ENCODE results near the gene HSPA12B.

The HSPA12B gene

GRCh38 chr20:3749689-3750531 is 17.4 kb downstream of the HSPA12B start:
- peak in 1 of 2 experiments; percentile 59 for DNase-seq

- no peak for DNase-seq
Measured at GRCh38 chr20:3751305-3751674, 18.8 kb downstream of the HSPA12B start.

GRCh38 chr20:3751675-3752385 is 19.3 kb downstream of the HSPA12B start:
- DNase-seq = peak; percentile 47 to 51

GRCh38 chr20:3752386-3752759 is 19.9 kb downstream of the HSPA12B start:
- DNase-seq = no peak

- DNase-seq = peak; percentile 22 to 28
Measured at GRCh38 chr20:3753098-3753497, 20.6 kb downstream of the HSPA12B start.

- DNase-seq = no peak
Measured at GRCh38 chr20:3753501-3754275, 21.2 kb downstream of the HSPA12B start.

- no peak for DNase-seq
Measured at GRCh38 chr20:3754276-3754630, 21.8 kb downstream of the HSPA12B start.

- DNase-seq = no peak
Measured at GRCh38 chr20:3755269-3755668, 22.8 kb downstream of the HSPA12B start.

GRCh38 chr20:3755814-3756480 is 23.5 kb downstream of the HSPA12B start:
- no peak for DNase-seq

GRCh38 chr20:3757268-3757667 is 24.8 kb downstream of the HSPA12B start:
- no peak for DNase-seq

- no peak for DNase-seq
Measured at GRCh38 chr20:3758566-3758965, 26.1 kb downstream of the HSPA12B start.

- no peak for DNase-seq
Measured at GRCh38 chr20:3759316-3759823, 26.9 kb downstream of the HSPA12B start.

GRCh38 chr20:3759884-3760283 is 27.4 kb downstream of the HSPA12B start:
- DNase-seq = no peak

GRCh38 chr20:3760655-3761348 is 28.3 kb downstream of the HSPA12B start:
- DNase-seq = no peak

GRCh38 chr20:3763671-3764601 is 31.5 kb downstream of the HSPA12B start:
- DNase-seq = no peak

GRCh38 chr20:3764659-3765058 is 32.2 kb downstream of the HSPA12B start:
- DNase-seq = no peak

- DNase-seq = no peak
Measured at GRCh38 chr20:3765171-3765882, 32.8 kb downstream of the HSPA12B start.

- no peak for DNase-seq
Measured at GRCh38 chr20:3766422-3767109, 34.1 kb downstream of the HSPA12B start.

GRCh38 chr20:3767110-3767426 is 34.6 kb downstream of the HSPA12B start:
- no peak for DNase-seq

Measured in NCI-H1930 (cell line).